Measurements from ENCODE around the gene KIRREL3.

Gene KIRREL3

DNA sequence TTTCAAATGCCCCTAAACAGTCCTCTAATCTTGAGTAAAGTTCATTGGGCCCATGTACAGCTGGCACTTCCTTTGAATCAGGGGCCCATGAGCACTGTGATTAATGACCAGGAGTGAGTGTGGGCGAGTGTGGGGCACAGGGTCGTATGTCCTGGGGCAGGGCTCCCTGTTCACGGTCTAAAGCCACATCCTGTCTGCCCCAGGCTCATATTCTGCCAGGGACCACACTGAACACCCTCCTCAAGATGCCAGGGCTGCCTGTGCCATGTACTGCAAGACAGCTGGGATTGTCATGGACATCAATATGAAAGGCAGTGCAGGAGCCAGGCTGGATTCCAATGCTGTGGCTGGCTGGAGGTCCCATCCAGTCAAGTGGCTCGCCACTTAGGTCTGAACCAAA, 130.5 kb downstream of the KIRREL3 start:
- DNase-seq (ENCODE audit: low spot score): no peak

GRCh38 chr11:126868741-126869140, 131.8 kb downstream of the KIRREL3 start:
- no peak for DNase-seq (ENCODE audit: low spot score)

DNA sequence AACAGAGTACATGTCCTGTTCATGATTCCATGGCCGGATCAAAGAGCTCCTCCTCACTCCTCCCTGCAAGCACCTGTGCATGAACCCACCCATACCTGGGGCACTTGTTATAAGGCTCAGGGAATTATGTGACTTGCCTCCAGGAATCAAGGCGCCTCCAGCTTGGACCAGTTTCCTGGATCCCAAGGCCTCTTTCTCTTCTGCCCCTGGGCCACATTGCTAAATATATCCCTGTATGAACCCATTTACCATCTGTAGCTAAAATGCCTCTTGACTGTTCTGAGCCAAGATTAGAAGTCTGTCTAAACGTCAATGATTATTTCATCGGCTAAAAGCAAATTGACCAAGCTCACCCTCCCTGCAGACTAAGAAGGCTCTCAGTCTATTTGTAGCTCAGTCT, 135.6 kb downstream of the KIRREL3 start:
- no peak for DNase-seq (ENCODE audit: low spot score)

- DNase-seq (ENCODE audit: low spot score): no peak
These were observed 137.1 kb downstream of the KIRREL3 start for GRCh38 chr11:126863294-126863997.

- DNase-seq (ENCODE audit: low spot score): no peak
These were observed 137.8 kb downstream of the KIRREL3 start for GRCh38 chr11:126862664-126863243.

DNA sequence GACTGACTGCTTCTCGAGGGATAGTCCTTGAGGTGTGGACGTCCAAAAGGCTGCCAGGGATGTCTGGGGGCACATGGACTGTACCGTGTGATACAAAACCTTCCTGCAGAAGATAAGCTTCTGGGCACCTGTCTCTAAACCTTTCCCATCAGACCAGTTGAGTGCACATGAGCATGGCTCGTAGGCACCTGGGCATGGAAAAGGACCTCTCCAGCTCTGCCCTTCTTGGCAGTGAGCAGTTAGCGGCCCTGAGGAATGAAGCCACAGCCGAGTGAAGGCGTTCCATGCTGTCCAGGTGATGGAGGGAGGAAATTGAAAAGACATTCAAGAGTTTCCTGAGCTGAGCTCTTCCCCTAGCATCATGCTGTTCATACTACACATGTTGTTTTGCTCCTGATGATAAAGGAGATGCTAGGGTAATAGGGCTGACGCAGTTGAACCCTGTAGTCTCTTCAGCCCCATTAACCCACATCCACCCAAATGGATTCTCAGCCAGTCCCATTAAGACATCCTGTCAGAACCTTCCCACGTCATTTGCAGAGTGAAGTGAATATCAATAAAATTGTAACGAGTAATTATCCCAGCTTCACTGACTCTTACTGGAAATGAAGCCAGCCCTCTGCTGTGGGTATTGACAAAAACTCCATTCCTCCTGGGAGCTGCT, 138.6 kb downstream of the KIRREL3 start:
- DNase-seq (ENCODE audit: low spot score): no peak

DNA sequence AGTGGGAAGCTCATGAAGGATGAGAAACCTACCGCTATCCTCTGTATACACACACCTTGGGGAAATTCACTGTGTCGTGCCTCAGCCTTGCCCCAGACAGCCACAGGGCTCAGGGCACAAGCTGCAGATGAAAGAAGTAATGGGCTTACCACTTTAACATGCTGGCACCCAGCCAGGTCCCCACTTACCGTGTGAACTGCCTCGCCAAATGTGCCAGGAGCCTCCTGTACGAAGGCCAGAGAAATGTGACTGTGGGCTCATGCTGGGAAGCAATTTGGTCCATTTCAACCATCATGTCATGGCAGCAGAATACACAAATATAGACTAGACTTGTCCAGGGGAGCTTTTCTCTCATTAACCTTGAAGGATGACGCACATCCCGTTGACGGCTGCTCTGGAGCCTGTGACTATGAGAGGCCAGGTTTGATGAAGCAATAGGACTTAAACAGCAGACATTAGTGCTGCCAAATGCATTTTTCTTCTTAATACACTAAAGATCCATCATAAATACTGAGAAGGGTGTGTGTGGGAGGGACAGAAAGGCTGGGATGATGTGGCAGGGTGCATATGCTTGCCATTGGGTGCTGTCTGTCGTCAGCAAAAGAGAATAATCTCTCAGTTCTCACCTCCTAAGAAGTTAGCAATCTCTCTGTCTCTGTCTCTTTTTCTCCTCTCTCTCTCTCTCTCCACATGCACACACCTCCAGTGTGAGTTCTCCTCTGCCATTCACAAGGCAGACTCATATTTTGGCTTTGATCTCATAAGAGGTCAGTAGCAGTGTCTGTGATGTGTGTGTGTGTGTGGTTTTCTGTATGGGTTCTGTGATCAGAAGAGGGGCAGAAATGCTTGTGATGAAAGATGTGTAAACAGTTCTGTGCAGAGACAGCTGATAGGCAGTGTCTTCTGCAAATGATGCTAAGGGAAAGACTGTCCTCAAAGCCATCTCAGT, 142.4 kb downstream of the KIRREL3 start:
- DNase-seq (ENCODE audit: low spot score): no peak

DNA sequence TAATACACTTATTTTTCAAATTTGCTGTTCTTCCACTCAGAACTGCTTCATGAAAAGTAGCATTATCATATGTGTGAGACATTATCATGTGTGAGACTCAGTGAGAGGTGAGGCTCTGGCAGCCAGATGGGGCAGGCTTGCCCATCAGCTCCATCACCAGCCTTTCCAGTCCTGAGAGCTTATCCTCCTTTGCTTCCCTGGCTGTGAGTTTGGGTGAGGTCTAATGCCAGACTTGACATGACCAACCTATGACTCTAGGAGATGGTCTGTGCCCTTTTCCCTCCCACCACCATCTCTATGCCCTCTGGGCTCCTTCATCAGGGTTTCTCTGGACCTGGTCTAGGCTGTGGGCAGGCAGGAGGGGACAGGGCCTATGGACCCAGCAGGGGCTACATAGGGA, 145.0 kb downstream of the KIRREL3 start:
- no peak for DNase-seq (ENCODE audit: low spot score)

GRCh38 chr11:126853732-126854131, 146.8 kb downstream of the KIRREL3 start:
- no peak for DNase-seq (ENCODE audit: low spot score)

GRCh38 chr11:126844789-126845188, 155.8 kb downstream of the KIRREL3 start:
- no peak for DNase-seq (ENCODE audit: low spot score)

GRCh38 chr11:126843096-126843495, 157.5 kb downstream of the KIRREL3 start:
- DNase-seq (ENCODE audit: low spot score): no peak

- DNase-seq (ENCODE audit: low spot score): no peak
These were observed 158.6 kb downstream of the KIRREL3 start for GRCh38 chr11:126841999-126842398.

GRCh38 chr11:126840975-126841374, 159.6 kb downstream of the KIRREL3 start:
- no peak for DNase-seq (ENCODE audit: low spot score)

- DNase-seq (ENCODE audit: low spot score): peak; percentile 70
These were observed 160.2 kb downstream of the KIRREL3 start for GRCh38 chr11:126840201-126840886.

DNA sequence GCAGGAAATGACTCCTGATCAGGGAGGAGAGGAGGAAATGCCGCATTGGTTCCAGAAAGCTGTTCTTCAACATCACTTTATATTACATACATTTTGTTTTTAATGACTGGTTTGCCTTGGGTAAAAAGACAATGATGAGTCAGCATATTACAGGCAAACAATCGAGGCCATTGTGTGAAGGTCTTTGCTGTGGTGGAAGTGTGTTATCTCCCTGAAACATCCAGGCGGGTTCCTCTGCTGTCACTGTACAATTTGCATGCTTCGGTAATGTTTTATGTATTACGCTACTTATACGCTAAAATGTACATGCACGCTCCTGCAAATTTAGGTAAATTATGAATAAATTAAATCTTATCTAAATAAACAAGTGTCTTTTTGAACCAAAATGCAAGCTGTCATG, 161.1 kb downstream of the KIRREL3 start:
- DNase-seq (ENCODE audit: low spot score): no peak

GRCh38 chr11:126838779-126839178, 161.8 kb downstream of the KIRREL3 start:
- DNase-seq (ENCODE audit: low spot score): no peak

DNA sequence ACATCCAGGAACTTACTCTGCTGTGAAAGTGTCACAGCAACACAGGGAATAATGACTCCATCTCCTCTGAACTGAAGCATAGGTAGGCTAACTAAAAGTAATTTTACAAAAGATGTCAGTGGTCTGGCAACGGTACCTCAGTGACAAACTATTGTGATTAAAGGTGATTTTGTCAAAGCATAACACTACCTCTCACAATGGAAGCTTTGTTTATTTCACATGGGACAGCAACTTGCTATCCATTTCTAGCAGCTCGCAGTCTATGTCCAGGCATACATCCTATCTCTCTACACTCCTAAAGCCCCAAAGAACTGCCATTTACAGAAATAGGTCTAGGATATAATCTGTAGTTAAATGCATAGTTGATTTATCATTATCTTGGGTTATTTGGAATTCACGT, 163.0 kb downstream of the KIRREL3 start:
- DNase-seq (ENCODE audit: low spot score): no peak

- DNase-seq (ENCODE audit: low spot score): peak; percentile 24
These were observed 166.0 kb downstream of the KIRREL3 start for GRCh38 chr11:126834573-126834972.

DNA sequence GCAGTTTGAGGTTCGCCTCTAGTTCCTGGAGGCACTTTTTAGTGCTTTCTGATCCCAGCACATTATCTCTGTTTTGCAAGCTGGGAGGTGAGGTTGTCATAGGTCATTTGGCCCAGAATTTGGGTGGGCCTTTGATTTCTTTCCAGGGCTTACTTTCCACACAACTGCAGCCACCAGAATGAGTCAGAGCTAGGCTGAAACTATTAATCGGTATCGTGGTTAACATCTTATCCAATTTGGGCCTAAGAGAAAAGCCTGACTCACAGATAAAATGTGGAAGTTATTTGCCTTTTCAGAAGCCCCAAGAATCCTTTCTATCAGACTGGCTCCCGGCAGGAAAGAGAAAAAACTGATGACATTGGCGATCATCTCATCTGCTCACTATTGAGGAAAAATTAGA, 166.4 kb downstream of the KIRREL3 start:
- peak; percentile 80 for DNase-seq (ENCODE audit: low spot score)

GRCh38 chr11:126833065-126833464, 167.5 kb downstream of the KIRREL3 start:
- DNase-seq (ENCODE audit: low spot score): no peak

- DNase-seq (ENCODE audit: low spot score): no peak
These were observed 168.2 kb downstream of the KIRREL3 start for GRCh38 chr11:126832387-126832786.

Measured in GM03348 (cell line).